ENCODE data around the gene SLC4A11. TPM values are rescaled to one million over a fixed set of nuclear protein-coding genes. Genes with fewer than 3 reads are reported as not detected.

SLC4A11 gene
- polyA plus RNA-seq, 1 donor from 2014 or later: 0.19 TPM

DNA sequence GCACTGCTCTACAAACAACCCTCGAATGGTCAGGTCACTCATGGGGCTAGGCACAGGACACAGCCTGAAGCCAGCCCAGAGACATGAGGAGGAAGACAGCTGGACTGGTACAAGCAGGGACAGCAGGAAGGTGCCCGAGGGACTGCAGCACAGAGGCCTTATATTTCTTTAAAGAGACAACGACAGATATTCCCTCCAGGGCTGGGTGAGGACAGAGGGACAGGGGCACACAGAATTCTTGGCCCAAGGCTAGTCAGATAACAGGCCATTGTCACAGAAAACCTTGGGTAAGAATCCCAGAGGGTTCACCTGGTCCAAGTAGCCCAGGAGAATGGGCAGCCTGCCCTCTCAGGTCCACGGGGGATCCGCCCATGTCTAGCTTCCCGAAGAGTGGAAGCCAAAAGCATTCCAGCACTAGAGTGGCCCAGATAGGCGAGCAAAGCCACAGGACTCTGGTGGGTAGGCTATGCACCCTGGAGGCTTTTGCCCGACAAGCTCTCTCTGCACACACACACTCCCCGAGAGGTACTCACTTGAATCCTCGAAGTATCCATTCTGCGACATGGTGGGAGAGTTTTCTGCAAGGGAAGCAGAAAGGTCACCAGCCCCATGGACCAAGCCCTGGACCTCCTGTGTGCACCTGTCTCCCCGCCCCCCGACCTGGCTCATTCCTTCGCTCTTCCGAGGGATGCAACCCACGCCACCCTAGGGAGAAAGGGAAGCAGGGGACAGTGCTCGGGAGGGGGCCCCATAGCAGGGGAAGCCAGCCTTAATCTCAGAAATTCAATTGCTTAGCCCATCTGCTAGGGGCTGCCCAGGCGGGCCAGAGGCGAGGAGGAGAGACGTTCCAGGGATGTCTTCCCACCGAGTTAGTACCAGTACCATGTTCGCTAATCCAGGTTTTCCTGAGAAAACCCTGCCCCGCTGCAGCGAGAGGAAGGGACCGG is 1.7 kb downstream of the SLC4A11 start:
- Histone ChIP-seq H3K36me3 (ENCODE audit: insufficient read depth, low read length) (no peaks in the 10 kb centered on the region), H3F3A (ENCODE audit: insufficient read depth, low read length, poor library complexity, severe bottlenecking) (no peaks in the 10 kb centered on the region), H3K9me2 (ENCODE audit: insufficient read depth, low read length) (no peaks in the 10 kb centered on the region), H2AFZ (ENCODE audit: low read depth, low read length) (no peak overlapping the region), H3K4me2 (ENCODE audit: low read length) (no peak overlapping the region), H3K27me3 (ENCODE audit: insufficient read depth, low read depth, low read length) (peaks cover 63% of the 10 kb centered on the region), H3K79me2 (replicated peaks; ENCODE audit: insufficient read depth, low read length) (no peaks in the 10 kb centered on the region), H3K9ac (ENCODE audit: low read length) (no peak overlapping the region), H3K9me3 (ENCODE audit: low read length) (peaks cover 7% of the 10 kb centered on the region), H3K4me3 (ENCODE audit: low read length) (no peak overlapping the region), H4K20me1 (ENCODE audit: insufficient read depth) (no peaks in the 10 kb centered on the region), H3K27ac (ENCODE audit: low read length) (no peak overlapping the region)
- TF ChIP-seq, protein P1, sequence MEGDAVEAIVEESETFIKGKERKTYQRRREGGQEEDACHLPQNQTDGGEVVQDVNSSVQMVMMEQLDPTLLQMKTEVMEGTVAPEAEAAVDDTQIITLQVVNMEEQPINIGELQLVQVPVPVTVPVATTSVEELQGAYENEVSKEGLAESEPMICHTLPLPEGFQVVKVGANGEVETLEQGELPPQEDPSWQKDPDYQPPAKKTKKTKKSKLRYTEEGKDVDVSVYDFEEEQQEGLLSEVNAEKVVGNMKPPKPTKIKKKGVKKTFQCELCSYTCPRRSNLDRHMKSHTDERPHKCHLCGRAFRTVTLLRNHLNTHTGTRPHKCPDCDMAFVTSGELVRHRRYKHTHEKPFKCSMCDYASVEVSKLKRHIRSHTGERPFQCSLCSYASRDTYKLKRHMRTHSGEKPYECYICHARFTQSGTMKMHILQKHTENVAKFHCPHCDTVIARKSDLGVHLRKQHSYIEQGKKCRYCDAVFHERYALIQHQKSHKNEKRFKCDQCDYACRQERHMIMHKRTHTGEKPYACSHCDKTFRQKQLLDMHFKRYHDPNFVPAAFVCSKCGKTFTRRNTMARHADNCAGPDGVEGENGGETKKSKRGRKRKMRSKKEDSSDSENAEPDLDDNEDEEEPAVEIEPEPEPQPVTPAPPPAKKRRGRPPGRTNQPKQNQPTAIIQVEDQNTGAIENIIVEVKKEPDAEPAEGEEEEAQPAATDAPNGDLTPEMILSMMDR (IDR thresholded peaks at IDR 0.05; ENCODE audit: poor library complexity, severe bottlenecking): no peak
- TF ChIP-seq EZH2 (IDR thresholded peaks at IDR 0.05; ENCODE audit: borderline replicate concordance, insufficient read depth, low read length, poor library complexity, severe bottlenecking) (no peak), RAD21 (conservative IDR thresholded peaks at IDR 0.05) (no peak), REST (IDR thresholded peaks at IDR 0.05; ENCODE audit: borderline replicate concordance) (no peak)

DNA sequence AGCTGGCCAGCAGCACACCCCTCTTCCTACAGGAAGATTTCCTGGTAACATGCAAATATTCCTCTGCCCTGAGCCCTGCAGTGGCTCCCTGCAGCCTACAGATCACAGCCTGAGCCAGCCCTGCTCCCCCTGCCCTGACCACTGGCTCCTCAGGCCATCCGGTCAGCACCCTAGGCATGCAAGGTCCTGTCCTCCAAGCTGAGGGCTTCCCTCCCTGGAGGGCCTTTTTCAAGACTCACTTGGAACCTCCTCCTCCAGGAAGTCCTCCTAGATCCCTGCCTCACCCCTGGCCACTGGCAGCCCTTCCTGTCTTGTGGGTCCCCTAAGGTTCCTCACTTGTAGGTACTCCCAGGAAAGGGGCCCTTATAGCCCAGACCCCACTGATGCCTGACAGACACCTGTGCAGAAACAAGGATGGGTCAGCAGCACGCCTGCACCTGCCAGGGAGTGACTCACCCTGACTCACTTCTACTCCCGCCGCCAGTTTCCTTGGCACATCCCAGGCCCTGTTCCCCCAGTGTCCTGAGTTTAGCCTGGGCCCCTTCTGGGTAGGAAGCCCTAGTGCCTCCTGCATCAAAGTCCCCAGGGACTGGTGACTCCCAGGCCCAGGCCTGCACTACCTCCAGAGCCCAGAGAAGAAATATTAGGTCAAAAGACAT is 3.2 kb downstream of the SLC4A11 start:
- Histone ChIP-seq H4K20me1 (ENCODE audit: insufficient read depth) (no peaks in the 10 kb centered on the region), H3K27ac (ENCODE audit: low read length) (no peak overlapping the region), H2AFZ (ENCODE audit: low read depth, low read length) (no peak overlapping the region), H3K79me2 (replicated peaks; ENCODE audit: insufficient read depth, low read length) (no peaks in the 10 kb centered on the region), H3K9ac (ENCODE audit: low read length) (no peak overlapping the region), H3K36me3 (ENCODE audit: insufficient read depth, low read length) (no peaks in the 10 kb centered on the region), H3K9me2 (ENCODE audit: insufficient read depth, low read length) (no peaks in the 10 kb centered on the region), H3K4me2 (ENCODE audit: low read length) (no peak overlapping the region), H3F3A (ENCODE audit: insufficient read depth, low read length, poor library complexity, severe bottlenecking) (no peaks in the 10 kb centered on the region), H3K9me3 (ENCODE audit: low read length) (peaks cover 7% of the 10 kb centered on the region), H3K4me3 (ENCODE audit: low read length) (no peak overlapping the region), H3K27me3 (ENCODE audit: insufficient read depth, low read depth, low read length) (peaks cover 51% of the 10 kb centered on the region)
- no peak for TF ChIP-seq EP300 (conservative IDR thresholded peaks at IDR 0.05; ENCODE audit: poor library complexity, severe bottlenecking)
- TF ChIP-seq, protein P1 (IDR thresholded peaks at IDR 0.05; ENCODE audit: poor library complexity, severe bottlenecking): no peak
- TF ChIP-seq POLR2AphosphoS5 (IDR thresholded peaks at IDR 0.05): no peak
- no peak for TF ChIP-seq SMC3 (conservative IDR thresholded peaks at IDR 0.05; ENCODE audit: poor library complexity)
- TF ChIP-seq MXI1 (conservative IDR thresholded peaks at IDR 0.05; ENCODE audit: poor library complexity, severe bottlenecking): no peak
- TF ChIP-seq RAD21 (conservative IDR thresholded peaks at IDR 0.05): no peak
- TF ChIP-seq REST (IDR thresholded peaks at IDR 0.05; ENCODE audit: borderline replicate concordance): no peak
- TF ChIP-seq EZH2 (IDR thresholded peaks at IDR 0.05; ENCODE audit: borderline replicate concordance, insufficient read depth, low read length, poor library complexity, severe bottlenecking): no peak
- TF ChIP-seq TAF1 (IDR thresholded peaks at IDR 0.05; ENCODE audit: low read depth): no peak
